ENCODE measurements around the gene CCDC170.

Gene CCDC170

DNA sequence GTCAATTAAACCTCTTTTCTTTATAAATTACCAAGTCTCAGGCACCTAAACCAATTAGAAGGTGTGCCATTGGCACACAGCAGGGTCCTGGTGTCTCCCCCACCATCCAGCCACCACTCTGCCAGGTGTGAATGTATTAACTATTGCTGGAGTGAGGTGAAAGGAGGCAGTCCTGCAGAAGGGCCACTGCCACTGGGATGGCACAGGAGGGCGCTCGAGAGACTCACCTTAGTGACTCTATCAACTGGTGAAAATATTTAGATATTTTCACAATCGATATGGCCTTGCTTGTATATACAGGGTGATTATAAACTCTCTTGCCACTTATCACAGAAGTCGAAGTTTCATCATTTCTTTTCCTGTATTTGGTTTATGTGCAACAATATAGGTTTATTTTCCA lies 168.1 kb downstream of the CCDC170 start:
- H3K27me3 ChIP-seq (ENCODE audit: insufficient read depth, insufficient read length): no peaks in the 10 kb centered on the region
- no peak overlapping the region for H3K9ac ChIP-seq (ENCODE audit: insufficient read length, low read depth)
- TF ChIP-seq ZNF274 (IDR thresholded peaks at IDR 0.05; ENCODE audit: low read depth, low read length): no peak
- no peak for TF ChIP-seq SUZ12 (IDR thresholded peaks at IDR 0.05; ENCODE audit: extremely low read depth, insufficient read depth, insufficient read length)
- TF ChIP-seq YY1 (IDR thresholded peaks at IDR 0.05; ENCODE audit: insufficient read depth, insufficient read length): no peak
- H3K4me3 ChIP-seq (ENCODE audit: insufficient read length, low read depth): no peak overlapping the region
- H3K4me1 ChIP-seq (ENCODE audit: insufficient read depth, insufficient read length): no peaks in the 10 kb centered on the region
- no peak for DNase-seq (ENCODE audit: low read depth, low spot score)
- no peaks in the 10 kb centered on the region for H3K36me3 ChIP-seq (ENCODE audit: insufficient read depth, insufficient read length, low read length)
- H3K9me3 ChIP-seq (ENCODE audit: insufficient read depth, low read length): no peaks in the 10 kb centered on the region

DNA sequence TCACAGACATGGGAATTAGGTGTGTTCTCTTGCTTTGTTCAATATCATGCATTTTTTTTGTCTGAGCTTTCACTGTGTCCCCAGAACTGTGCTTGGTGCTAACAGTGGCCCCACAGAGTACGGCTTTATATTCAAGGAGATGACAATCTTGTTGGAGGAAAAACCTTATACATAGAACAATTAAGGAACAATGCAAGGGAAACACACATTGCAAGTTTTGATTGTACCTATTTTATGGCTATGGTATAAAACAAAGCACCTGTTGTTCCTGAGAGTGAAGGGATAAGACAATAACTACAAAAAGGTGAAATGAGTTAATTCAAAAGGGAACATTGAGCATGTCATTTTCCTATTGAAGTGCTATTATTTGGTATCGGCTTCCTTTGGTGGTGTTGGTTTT lies 169.7 kb downstream of the CCDC170 start:
- no peak overlapping the region for H3K9ac ChIP-seq (ENCODE audit: insufficient read length, low read depth)
- H3K9me3 ChIP-seq (ENCODE audit: insufficient read depth, low read length): no peaks in the 10 kb centered on the region
- no peak for DNase-seq (ENCODE audit: low read depth, low spot score)

DNA sequence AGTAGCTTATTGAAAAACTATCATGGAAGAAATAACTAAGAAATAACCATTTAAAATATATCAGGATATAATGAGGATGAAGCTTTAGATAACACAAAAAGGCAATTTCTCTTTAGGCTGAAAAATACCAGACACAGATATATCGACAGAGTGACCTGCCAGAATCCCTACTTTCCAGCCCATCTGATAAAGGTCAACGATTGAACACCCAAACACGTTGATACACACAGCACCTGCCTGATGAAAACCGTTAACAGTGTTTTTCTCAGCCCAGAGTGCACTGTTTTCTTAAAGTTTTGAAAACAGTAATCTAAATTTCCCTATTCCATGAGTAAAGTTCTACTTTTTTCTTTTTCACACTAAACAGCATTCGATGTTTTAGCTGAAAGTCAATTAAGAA lies 170.6 kb downstream of the CCDC170 start:
- Histone ChIP-seq H3K9me3 (ENCODE audit: insufficient read depth, low read length) (no peaks in the 10 kb centered on the region), H3K9ac (ENCODE audit: insufficient read length, low read depth) (no peak overlapping the region), H3K4me1 (ENCODE audit: insufficient read depth, insufficient read length) (no peaks in the 10 kb centered on the region), H3K27me3 (ENCODE audit: insufficient read depth, insufficient read length) (no peaks in the 10 kb centered on the region), H3K4me3 (ENCODE audit: insufficient read length, low read depth) (no peak overlapping the region), H3K36me3 (ENCODE audit: insufficient read depth, insufficient read length, low read length) (no peaks in the 10 kb centered on the region)
- no peak for DNase-seq (ENCODE audit: low read depth, low spot score)
- TF ChIP-seq SUZ12 (IDR thresholded peaks at IDR 0.05; ENCODE audit: extremely low read depth, insufficient read depth, insufficient read length) (no peak), YY1 (IDR thresholded peaks at IDR 0.05; ENCODE audit: insufficient read depth, insufficient read length) (no peak), ZNF274 (IDR thresholded peaks at IDR 0.05; ENCODE audit: low read depth, low read length) (no peak)

More for the DNA sequence above, 169.7 kb downstream of the CCDC170 start:
- H3K27me3 ChIP-seq (ENCODE audit: insufficient read depth, insufficient read length): no peaks in the 10 kb centered on the region
- no peaks in the 10 kb centered on the region for H3K4me1 ChIP-seq (ENCODE audit: insufficient read depth, insufficient read length)
- H3K36me3 ChIP-seq (ENCODE audit: insufficient read depth, insufficient read length, low read length): no peaks in the 10 kb centered on the region
- no peak overlapping the region for H3K4me3 ChIP-seq (ENCODE audit: insufficient read length, low read depth)
- TF ChIP-seq YY1 (IDR thresholded peaks at IDR 0.05; ENCODE audit: insufficient read depth, insufficient read length): no peak
- TF ChIP-seq ZNF274 (IDR thresholded peaks at IDR 0.05; ENCODE audit: low read depth, low read length): no peak

DNA sequence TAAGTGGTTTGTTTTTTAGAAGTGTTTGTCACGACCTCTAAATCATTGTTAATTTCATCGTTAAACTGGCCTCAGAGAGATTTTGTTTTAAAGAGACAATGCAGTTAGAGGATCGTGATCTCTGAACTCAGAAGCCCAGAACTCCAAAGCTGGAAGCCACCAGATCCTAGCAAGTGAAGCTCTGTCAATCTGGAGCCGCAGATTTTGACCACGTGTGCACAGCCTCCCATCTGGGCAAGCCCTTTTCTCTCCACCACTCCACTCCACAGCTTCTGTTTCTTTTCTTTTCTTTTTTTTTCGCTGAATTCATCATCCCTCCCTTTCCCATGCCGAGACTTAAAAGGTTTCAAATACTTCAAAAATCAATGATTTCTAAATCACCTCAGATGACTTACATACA lies 171.5 kb downstream of the CCDC170 start:
- TF ChIP-seq ZNF274 (IDR thresholded peaks at IDR 0.05; ENCODE audit: low read depth, low read length) (no peak), YY1 (IDR thresholded peaks at IDR 0.05; ENCODE audit: insufficient read depth, insufficient read length) (no peak), SUZ12 (IDR thresholded peaks at IDR 0.05; ENCODE audit: extremely low read depth, insufficient read depth, insufficient read length) (no peak)
- no peaks in the 10 kb centered on the region for H3K36me3 ChIP-seq (ENCODE audit: insufficient read depth, insufficient read length, low read length)
- DNase-seq (ENCODE audit: low read depth, low spot score): no peak
- no peaks in the 10 kb centered on the region for H3K4me1 ChIP-seq (ENCODE audit: insufficient read depth, insufficient read length)
- H3K27me3 ChIP-seq (ENCODE audit: insufficient read depth, insufficient read length): no peaks in the 10 kb centered on the region
- no peaks in the 10 kb centered on the region for H3K9me3 ChIP-seq (ENCODE audit: insufficient read depth, low read length)
- no peak overlapping the region for H3K4me3 ChIP-seq (ENCODE audit: insufficient read length, low read depth)
- no peak overlapping the region for H3K9ac ChIP-seq (ENCODE audit: insufficient read length, low read depth)

DNA sequence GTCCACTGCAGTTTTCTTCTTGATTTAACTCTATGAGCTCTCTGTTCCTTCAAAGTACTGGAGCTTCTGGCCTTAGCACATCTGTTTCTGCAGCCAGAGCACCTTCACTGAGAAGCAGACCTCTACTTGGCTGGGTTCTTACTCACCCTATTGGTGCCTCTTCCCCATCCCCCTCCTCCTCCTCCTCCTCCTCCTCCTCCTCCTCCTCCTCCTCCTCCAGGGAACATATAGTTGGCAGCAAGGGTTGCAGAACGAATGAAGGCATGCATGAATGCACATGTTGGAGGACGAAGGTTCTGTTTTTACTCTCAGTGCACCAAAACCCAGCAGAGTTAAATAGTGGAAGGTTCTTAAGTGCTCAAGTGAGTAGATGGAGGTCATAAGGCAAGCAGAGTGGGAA lies 172.7 kb downstream of the CCDC170 start:
- Histone ChIP-seq H3K9ac (ENCODE audit: insufficient read length, low read depth) (no peak overlapping the region), H3K4me1 (ENCODE audit: insufficient read depth, insufficient read length) (no peaks in the 10 kb centered on the region), H3K4me3 (ENCODE audit: insufficient read length, low read depth) (no peak overlapping the region), H3K36me3 (ENCODE audit: insufficient read depth, insufficient read length, low read length) (no peaks in the 10 kb centered on the region), H3K9me3 (ENCODE audit: insufficient read depth, low read length) (no peaks in the 10 kb centered on the region), H3K27me3 (ENCODE audit: insufficient read depth, insufficient read length) (no peaks in the 10 kb centered on the region)
- no peak for DNase-seq (ENCODE audit: low read depth, low spot score)
- TF ChIP-seq YY1 (IDR thresholded peaks at IDR 0.05; ENCODE audit: insufficient read depth, insufficient read length) (no peak), SUZ12 (IDR thresholded peaks at IDR 0.05; ENCODE audit: extremely low read depth, insufficient read depth, insufficient read length) (no peak), ZNF274 (IDR thresholded peaks at IDR 0.05; ENCODE audit: low read depth, low read length) (no peak)

DNA sequence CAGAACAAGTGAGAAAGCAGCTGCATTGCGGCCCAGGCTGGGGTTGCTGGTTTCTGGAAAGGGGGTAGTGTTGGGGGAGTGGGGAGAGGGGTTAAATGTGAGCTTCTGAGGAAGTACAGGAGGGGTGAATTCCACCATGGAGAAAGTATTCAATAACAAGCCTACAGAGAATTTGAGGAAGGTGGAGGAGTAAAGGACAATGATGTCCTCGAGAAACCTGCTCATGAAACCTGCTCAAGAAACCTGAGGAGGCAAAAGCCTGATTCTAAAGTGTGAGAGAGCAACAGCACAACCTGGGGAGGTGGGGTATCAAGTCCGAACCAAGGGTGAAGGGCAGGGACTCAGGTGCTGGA lies 175.4 kb downstream of the CCDC170 start:
- Histone ChIP-seq H3K4me1 (ENCODE audit: insufficient read depth, insufficient read length) (no peaks in the 10 kb centered on the region), H3K9ac (ENCODE audit: insufficient read length, low read depth) (no peak overlapping the region), H3K4me3 (ENCODE audit: insufficient read length, low read depth) (no peak overlapping the region), H3K36me3 (ENCODE audit: insufficient read depth, insufficient read length, low read length) (no peaks in the 10 kb centered on the region), H3K27me3 (ENCODE audit: insufficient read depth, insufficient read length) (no peaks in the 10 kb centered on the region), H3K9me3 (ENCODE audit: insufficient read depth, low read length) (no peaks in the 10 kb centered on the region)
- TF ChIP-seq ZNF274 (IDR thresholded peaks at IDR 0.05; ENCODE audit: low read depth, low read length): no peak
- DNase-seq (ENCODE audit: low read depth, low spot score): no peak

DNA sequence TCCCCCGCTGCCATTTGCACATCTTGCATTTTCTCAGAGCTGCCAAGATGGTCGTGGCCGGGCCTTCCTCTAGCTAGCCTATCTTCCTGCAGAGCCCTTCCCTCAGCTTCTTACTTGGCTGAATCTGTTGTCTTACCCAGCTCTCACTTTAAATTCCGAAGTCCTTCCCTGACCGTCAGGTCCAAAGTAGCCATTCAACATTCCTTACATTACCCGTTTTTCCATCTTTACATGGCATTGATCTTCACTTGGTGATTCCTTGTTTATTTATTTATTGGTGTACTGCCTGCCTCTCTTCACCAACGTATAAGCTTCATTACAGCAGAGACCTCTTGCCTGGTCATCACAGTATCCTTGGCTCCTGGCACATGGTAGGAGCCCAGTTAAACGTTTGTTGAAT lies 176.3 kb downstream of the CCDC170 start:
- no peaks in the 10 kb centered on the region for H3K27me3 ChIP-seq (ENCODE audit: insufficient read depth, insufficient read length)
- H3K36me3 ChIP-seq (ENCODE audit: insufficient read depth, insufficient read length, low read length): no peaks in the 10 kb centered on the region

More for the DNA sequence above, 176.3 kb downstream of the CCDC170 start:
- no peak overlapping the region for H3K4me3 ChIP-seq (ENCODE audit: insufficient read length, low read depth)
- H3K4me1 ChIP-seq (ENCODE audit: insufficient read depth, insufficient read length): no peaks in the 10 kb centered on the region
- TF ChIP-seq ZNF274 (IDR thresholded peaks at IDR 0.05; ENCODE audit: low read depth, low read length): no peak
- no peak for TF ChIP-seq YY1 (IDR thresholded peaks at IDR 0.05; ENCODE audit: insufficient read depth, insufficient read length)
- no peak for TF ChIP-seq SUZ12 (IDR thresholded peaks at IDR 0.05; ENCODE audit: extremely low read depth, insufficient read depth, insufficient read length)
- DNase-seq (ENCODE audit: low read depth, low spot score): no peak
- no peak overlapping the region for H3K9ac ChIP-seq (ENCODE audit: insufficient read length, low read depth)
- H3K9me3 ChIP-seq (ENCODE audit: insufficient read depth, low read length): no peaks in the 10 kb centered on the region

Data from NT2/D1 (cell line).